ENCODE results near the gene FCN1. TPM values are rescaled to one million over a fixed set of nuclear protein-coding genes. Genes with fewer than 3 reads are reported as not detected.

Gene FCN1
- polyA plus RNA-seq, 1 of the 3 experiments (the other 2 are of a cell fraction) = not detected

- H3K4me2 ChIP-seq = no peak overlapping the region
- ChIA-PET POLR2A (no interaction called here), CTCF (no interaction called here)
- H3K4me3 ChIP-seq (ENCODE audit: low read depth in 2 of 2, low read length in 1 of 2) = no peak overlapping the region
- H3K36me3 ChIP-seq (replicated peaks in 1 of 2; ENCODE audit: control insufficient read depth in 1 of 2, insufficient read depth in 2 of 2, low read length in 1 of 2) = no peaks in the 10 kb centered on the region
- no peak for DNase-seq
- no peaks in the 10 kb centered on the region for H3K4me1 ChIP-seq (ENCODE audit: control insufficient read depth in 1 of 2, insufficient read depth in 2 of 2, low read depth in 1 of 2, low read length in 1 of 2)
- H3K9me3 ChIP-seq = no peaks in the 10 kb centered on the region
- H3K79me2 ChIP-seq (ENCODE audit: insufficient read depth) = no peaks in the 10 kb centered on the region
- no peak overlapping the region for H3K27ac ChIP-seq (ENCODE audit: low read depth in 2 of 2, low read length in 1 of 2)
- H3K27me3 ChIP-seq (ENCODE audit: insufficient read depth) = no peaks in the 10 kb centered on the region
- no peaks in the 10 kb centered on the region for H4K20me1 ChIP-seq (ENCODE audit: insufficient read depth)
- H2AFZ ChIP-seq (ENCODE audit: low read depth) = no peak overlapping the region
- H3K9ac ChIP-seq = no peak overlapping the region
- TF ChIP-seq ELF1 (IDR thresholded peaks at IDR 0.05) (no peak), RCOR1 (IDR thresholded peaks at IDR 0.05; ENCODE audit: low read length) (no peak), POLR2AphosphoS5 (IDR thresholded peaks at IDR 0.05; ENCODE audit: low read depth, low read length) (no peak), ZBTB33 (IDR thresholded peaks at IDR 0.05; ENCODE audit: borderline replicate concordance, low read depth) (no peak), IRF3 (IDR thresholded peaks at IDR 0.05; ENCODE audit: low read depth, low read length) (no peak), USF2 (IDR thresholded peaks at IDR 0.05; ENCODE audit: borderline replicate concordance, low read depth, low read length) (no peak), GABPA (IDR thresholded peaks at IDR 0.05; ENCODE audit: low read depth) (no peak), RXRA (IDR thresholded peaks at IDR 0.05; ENCODE audit: borderline replicate concordance, low read depth) (no peak), RAD21 (IDR thresholded peaks at IDR 0.05; ENCODE audit: low read length) (no peak), USF1 (IDR thresholded peaks at IDR 0.05; ENCODE audit: borderline replicate concordance, low read depth) (no peak), SMC3 (IDR thresholded peaks at IDR 0.05; ENCODE audit: low read depth, low read length) (no peak), JUND (IDR thresholded peaks at IDR 0.05) (no peak), NFIC (IDR thresholded peaks at IDR 0.05; ENCODE audit: borderline replicate concordance) (no peak), GATA2 (CRISPR knock-in tag; IDR thresholded peaks at IDR 0.05) (no peak)
- H3K9me2 ChIP-seq = no peaks in the 10 kb centered on the region
- H3F3A ChIP-seq (replicated peaks; ENCODE audit: insufficient read depth) = no peaks in the 10 kb centered on the region
Observed at GRCh38 chr9:134946663-134947062, 29.0 kb upstream of the FCN1 start.

Measured in SK-N-SH (cell line).